GM19240 (cell line): ENCODE measurements around the gene CFB.
"Not testable (repeated sequence)": the region's sequence is repeated elsewhere in the genome, so short reads cannot be mapped to it uniquely, and the experiment has no call there.

Experiments
- DNase-seq: peaks from one replicate; pipeline ENCODE4 v3.0.0; 2011; ENCODE audit warnings: low spot score; ENCODE audit not compliant: insufficient read length

The CFB gene

GRCh38 chr6:31911826-31912585 lies 33.9 kb upstream of the CFB start:
- no peak for DNase-seq

GRCh38 chr6:31915351-31915750 lies 30.5 kb upstream of the CFB start:
- DNase-seq: no peak

GRCh38 chr6:31915756-31916155 lies 30.1 kb upstream of the CFB start:
- no peak for DNase-seq

GRCh38 chr6:31918069-31918720 lies 27.7 kb upstream of the CFB start:
- no peak for DNase-seq

- DNase-seq: no peak
These were observed 26.1 kb upstream of the CFB start for GRCh38 chr6:31919624-31920303.

GRCh38 chr6:31920811-31921210 lies 25.1 kb upstream of the CFB start:
- DNase-seq: no peak

- DNase-seq: no peak
These were observed 23.0 kb upstream of the CFB start for GRCh38 chr6:31922942-31923341.

GRCh38 chr6:31927242-31927862 lies 18.5 kb upstream of the CFB start, which contains the start of gene C2:
Gene C2, plus strand, starts transcription at chr6:31927717. Its CDS starts 36 bp downstream, at chr6:31927753.
- DNase-seq: no peak

GRCh38 chr6:31927863-31928671 lies 17.8 kb upstream of the CFB start:
- DNase-seq: no peak

- no peak for DNase-seq
These were observed 17.3 kb upstream of the CFB start for GRCh38 chr6:31928672-31928939.

- no peak for DNase-seq
These were observed 14.9 kb upstream of the CFB start for GRCh38 chr6:31930962-31931361.

- not testable (repeated sequence) for DNase-seq
These were observed 13.8 kb upstream of the CFB start for GRCh38 chr6:31932137-31932536.

GRCh38 chr6:31933537-31933936 lies 12.4 kb upstream of the CFB start:
- no peak for DNase-seq

GRCh38 chr6:31935021-31935420 lies 10.9 kb upstream of the CFB start:
- no peak for DNase-seq

- DNase-seq: no peak
These were observed 10.1 kb upstream of the CFB start for GRCh38 chr6:31935823-31936222.

GRCh38 chr6:31940256-31940664 lies 5.6 kb upstream of the CFB start:
- DNase-seq: no peak

- DNase-seq: no peak
These were observed 2.2 kb upstream of the CFB start for GRCh38 chr6:31943742-31944141.

GRCh38 chr6:31945154-31945506 lies 765 bp upstream of the CFB start:
- DNase-seq: no peak

GRCh38 chr6:31946370-31946885 lies 533 bp downstream of the CFB start:
- no peak for DNase-seq

GRCh38 chr6:31947070-31947675 lies 1.3 kb downstream of the CFB start:
- DNase-seq: no peak

- no peak for DNase-seq
These were observed 2.0 kb downstream of the CFB start for GRCh38 chr6:31947864-31948263.
